ENCODE results near the gene GRPEL1. TPM values are rescaled to one million over a fixed set of nuclear protein-coding genes. Genes with fewer than 3 reads are reported as not detected.

GRPEL1 gene
- total and polyA plus RNA-seq, 2 of the 13 experiments (the other 11 are each of a cell fraction or from before 2014, with no cell fraction given), result 32.3 to 141 TPM

DNA sequence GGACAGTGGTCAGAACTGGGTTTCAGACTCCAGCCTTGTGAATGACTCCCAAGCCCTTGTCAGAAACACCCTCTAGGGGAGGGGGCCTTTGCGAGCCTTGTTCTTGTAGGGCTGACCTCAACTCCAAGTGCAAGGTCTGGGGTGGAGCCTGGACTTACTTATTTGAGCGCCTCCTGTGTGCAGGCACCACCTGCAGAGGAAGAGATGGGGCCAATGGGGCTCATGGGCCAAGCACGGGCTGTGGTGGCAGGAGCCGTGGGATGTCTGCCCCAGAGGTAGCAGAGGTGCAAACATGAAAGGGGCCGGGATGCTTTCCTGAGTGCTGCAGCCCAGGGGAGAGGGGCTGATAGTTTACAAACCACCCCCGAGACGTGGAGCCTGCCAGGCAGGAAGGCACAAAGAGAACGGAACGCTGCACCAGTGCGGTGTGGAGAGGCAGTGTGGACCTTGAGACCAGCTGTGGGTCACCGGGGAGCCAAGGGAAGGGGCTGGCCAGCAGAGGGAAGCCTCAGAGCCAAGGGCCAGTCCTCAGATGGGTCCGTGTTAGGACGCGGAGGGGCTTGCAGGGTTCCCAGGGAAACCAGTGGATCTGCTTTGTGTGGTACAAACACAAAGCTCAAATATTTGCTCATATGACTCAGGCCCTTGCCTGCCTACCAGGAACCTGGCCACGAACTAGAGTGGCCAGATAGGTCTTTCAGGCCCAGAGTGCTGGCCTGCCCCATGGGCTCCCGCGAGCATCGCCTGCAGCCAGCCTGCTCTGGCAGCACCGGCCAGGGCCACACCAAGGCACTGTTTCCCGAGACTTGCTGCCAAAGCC lies 33.4 kb downstream of the GRPEL1 start (continued):
- TF ChIP-seq KLF6 (CRISPR knock-in tag; IDR thresholded peaks at IDR 0.05) (0 out of 2 replicates have a peak, but pooled peaks have one; percentile 44), ZNF607 (CRISPR knock-in tag; IDR thresholded peaks at IDR 0.05; ENCODE audit: borderline replicate concordance) (peak; percentile 99), ZNF878 (CRISPR knock-in tag; IDR thresholded peaks at IDR 0.05) (no peak), ZFX (CRISPR knock-in tag; IDR thresholded peaks at IDR 0.05; ENCODE audit: low read depth) (peak; percentile 82), NKX3-1 (CRISPR knock-in tag; IDR thresholded peaks at IDR 0.05) (no peak), ZFYVE20 (CRISPR knock-in tag; IDR thresholded peaks at IDR 0.05; ENCODE audit: borderline replicate concordance, low read depth) (no peak), ZNF616 (CRISPR knock-in tag; IDR thresholded peaks at IDR 0.05; ENCODE audit: low read depth) (no peak), JDP2 (CRISPR knock-in tag; IDR thresholded peaks at IDR 0.05; ENCODE audit: borderline replicate concordance) (no peak), TBX3 (IDR thresholded peaks at IDR 0.05; ENCODE audit: borderline replicate concordance) (no peak), ZNF343 (CRISPR knock-in tag; IDR thresholded peaks at IDR 0.05) (peak; percentile 90; the same call in 1 of the 2 replicates), ELF3 (CRISPR knock-in tag; IDR thresholded peaks at IDR 0.05) (peak; percentile 79), HNF4A (CRISPR knock-in tag; IDR thresholded peaks at IDR 0.05) (peak; percentile 81), PHF8 (CRISPR knock-in tag; IDR thresholded peaks at IDR 0.05) (no peak), ARNT (IDR thresholded peaks at IDR 0.05) (no peak), JUND (CRISPR knock-in tag; IDR thresholded peaks at IDR 0.05) (peak; percentile 87), PHF5A (CRISPR knock-in tag; IDR thresholded peaks at IDR 0.05; ENCODE audit: low read depth, unreplicated experiment) (no peak), MAFF (IDR thresholded peaks at IDR 0.05; ENCODE audit: low read depth, low read length) (no peak), ZNF891 (CRISPR knock-in tag; IDR thresholded peaks at IDR 0.05) (0 out of 2 replicates have a peak, but pooled peaks have one; percentile 61), SMAD1 (CRISPR knock-in tag; IDR thresholded peaks at IDR 0.05; ENCODE audit: borderline replicate concordance, low read depth) (no peak), ZNF205 (CRISPR knock-in tag; IDR thresholded peaks at IDR 0.05) (peak; percentile 64)
- TF ChIP-seq, protein P1, sequence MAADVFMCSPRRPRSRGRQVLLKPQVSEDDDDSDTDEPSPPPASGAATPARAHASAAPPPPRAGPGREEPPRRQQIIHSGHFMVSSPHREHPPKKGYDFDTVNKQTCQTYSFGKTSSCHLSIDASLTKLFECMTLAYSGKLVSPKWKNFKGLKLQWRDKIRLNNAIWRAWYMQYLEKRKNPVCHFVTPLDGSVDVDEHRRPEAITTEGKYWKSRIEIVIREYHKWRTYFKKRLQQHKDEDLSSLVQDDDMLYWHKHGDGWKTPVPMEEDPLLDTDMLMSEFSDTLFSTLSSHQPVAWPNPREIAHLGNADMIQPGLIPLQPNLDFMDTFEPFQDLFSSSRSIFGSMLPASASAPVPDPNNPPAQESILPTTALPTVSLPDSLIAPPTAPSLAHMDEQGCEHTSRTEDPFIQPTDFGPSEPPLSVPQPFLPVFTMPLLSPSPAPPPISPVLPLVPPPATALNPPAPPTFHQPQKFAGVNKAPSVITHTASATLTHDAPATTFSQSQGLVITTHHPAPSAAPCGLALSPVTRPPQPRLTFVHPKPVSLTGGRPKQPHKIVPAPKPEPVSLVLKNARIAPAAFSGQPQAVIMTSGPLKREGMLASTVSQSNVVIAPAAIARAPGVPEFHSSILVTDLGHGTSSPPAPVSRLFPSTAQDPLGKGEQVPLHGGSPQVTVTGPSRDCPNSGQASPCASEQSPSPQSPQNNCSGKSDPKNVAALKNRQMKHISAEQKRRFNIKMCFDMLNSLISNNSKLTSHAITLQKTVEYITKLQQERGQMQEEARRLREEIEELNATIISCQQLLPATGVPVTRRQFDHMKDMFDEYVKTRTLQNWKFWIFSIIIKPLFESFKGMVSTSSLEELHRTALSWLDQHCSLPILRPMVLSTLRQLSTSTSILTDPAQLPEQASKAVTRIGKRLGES (CRISPR knock-in tag; IDR thresholded peaks at IDR 0.05; ENCODE audit: borderline replicate concordance), result no peak
- TF ChIP-seq, protein P2, sequence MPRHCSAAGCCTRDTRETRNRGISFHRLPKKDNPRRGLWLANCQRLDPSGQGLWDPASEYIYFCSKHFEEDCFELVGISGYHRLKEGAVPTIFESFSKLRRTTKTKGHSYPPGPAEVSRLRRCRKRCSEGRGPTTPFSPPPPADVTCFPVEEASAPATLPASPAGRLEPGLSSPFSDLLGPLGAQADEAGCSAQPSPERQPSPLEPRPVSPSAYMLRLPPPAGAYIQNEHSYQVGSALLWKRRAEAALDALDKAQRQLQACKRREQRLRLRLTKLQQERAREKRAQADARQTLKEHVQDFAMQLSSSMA (CRISPR knock-in tag; IDR thresholded peaks at IDR 0.05), result peak; percentile 72; the same call in 1 of the 2 replicates
- TF ChIP-seq, protein P3, sequence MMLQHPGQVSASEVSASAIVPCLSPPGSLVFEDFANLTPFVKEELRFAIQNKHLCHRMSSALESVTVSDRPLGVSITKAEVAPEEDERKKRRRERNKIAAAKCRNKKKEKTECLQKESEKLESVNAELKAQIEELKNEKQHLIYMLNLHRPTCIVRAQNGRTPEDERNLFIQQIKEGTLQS (CRISPR knock-in tag; IDR thresholded peaks at IDR 0.05), result peak; percentile 81
- TF ChIP-seq, protein P4, sequence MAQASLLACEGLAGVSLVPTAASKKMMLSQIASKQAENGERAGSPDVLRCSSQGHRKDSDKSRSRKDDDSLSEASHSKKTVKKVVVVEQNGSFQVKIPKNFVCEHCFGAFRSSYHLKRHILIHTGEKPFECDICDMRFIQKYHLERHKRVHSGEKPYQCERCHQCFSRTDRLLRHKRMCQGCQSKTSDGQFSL (CRISPR knock-in tag; IDR thresholded peaks at IDR 0.05), result no peak
- TF ChIP-seq, protein P5, sequence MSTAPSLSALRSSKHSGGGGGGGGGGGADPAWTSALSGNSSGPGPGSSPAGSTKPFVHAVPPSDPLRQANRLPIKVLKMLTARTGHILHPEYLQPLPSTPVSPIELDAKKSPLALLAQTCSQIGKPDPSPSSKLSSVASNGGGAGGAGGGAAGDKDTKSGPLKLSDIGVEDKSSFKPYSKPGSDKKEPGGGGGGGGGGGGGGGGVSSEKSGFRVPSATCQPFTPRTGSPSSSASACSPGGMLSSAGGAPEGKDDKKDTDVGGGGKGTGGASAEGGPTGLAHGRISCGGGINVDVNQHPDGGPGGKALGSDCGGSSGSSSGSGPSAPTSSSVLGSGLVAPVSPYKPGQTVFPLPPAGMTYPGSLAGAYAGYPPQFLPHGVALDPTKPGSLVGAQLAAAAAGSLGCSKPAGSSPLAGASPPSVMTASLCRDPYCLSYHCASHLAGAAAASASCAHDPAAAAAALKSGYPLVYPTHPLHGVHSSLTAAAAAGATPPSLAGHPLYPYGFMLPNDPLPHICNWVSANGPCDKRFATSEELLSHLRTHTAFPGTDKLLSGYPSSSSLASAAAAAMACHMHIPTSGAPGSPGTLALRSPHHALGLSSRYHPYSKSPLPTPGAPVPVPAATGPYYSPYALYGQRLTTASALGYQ (CRISPR knock-in tag; IDR thresholded peaks at IDR 0.05), result no peak

All from HepG2 (cell line).